ENCODE data around the gene FAM114A1.
"Not testable (repeated sequence)": the region's sequence is repeated elsewhere in the genome, so short reads cannot be mapped to it uniquely, and the experiment has no call there.

The FAM114A1 gene

DNA sequence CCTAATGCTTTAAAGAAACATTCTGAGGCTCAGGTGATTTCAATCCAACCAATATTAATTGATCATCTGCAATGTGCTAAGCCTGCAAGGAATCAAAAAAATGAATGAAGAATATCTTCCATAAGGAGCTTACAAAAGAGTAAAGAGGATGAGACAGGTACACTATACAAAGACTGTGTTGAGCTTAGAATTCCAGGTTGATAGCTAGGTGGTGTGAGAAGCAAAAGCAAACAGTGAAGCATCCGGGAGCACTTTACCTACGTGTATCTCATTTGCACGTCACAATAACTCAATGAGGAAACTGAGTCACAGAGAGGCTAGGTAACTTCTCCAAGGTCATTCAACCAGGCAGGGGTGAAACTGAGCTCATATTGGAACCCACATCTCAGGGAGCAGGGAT lies 37.1 kb downstream of the FAM114A1 start:
- no peak for DNase-seq

- DNase-seq: no peak
Observed at GRCh38 chr4:38905652-38906385, 38.2 kb downstream of the FAM114A1 start.

- DNase-seq: no peak
Observed at GRCh38 chr4:38907696-38908270, 40.2 kb downstream of the FAM114A1 start.

GRCh38 chr4:38909015-38909414 lies 41.4 kb downstream of the FAM114A1 start:
- no peak for DNase-seq

GRCh38 chr4:38911257-38911656 lies 43.7 kb downstream of the FAM114A1 start:
- DNase-seq: no peak

DNA sequence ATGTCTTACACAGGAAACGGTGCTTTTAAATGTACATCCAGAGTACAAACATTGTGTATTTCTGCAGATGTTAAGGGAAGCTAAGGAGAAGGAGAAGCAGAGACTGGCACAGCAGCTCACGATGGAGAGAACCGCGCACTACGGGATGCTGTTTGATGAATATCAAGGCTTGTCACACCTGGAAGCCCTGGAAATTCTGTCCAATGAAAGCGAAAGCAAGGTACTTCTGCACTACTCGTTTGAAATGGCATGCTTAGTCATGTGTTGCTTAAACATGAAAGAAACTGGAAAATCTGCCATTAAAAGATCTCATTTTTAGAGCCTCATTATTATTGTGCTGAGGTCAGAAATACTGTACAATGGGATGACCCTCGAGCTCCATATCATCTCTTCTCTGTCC lies 47.2 kb downstream of the FAM114A1 start:
- no peak for DNase-seq

- not testable (repeated sequence) for DNase-seq
Observed at GRCh38 chr4:38916267-38916666, 48.7 kb downstream of the FAM114A1 start.

DNA sequence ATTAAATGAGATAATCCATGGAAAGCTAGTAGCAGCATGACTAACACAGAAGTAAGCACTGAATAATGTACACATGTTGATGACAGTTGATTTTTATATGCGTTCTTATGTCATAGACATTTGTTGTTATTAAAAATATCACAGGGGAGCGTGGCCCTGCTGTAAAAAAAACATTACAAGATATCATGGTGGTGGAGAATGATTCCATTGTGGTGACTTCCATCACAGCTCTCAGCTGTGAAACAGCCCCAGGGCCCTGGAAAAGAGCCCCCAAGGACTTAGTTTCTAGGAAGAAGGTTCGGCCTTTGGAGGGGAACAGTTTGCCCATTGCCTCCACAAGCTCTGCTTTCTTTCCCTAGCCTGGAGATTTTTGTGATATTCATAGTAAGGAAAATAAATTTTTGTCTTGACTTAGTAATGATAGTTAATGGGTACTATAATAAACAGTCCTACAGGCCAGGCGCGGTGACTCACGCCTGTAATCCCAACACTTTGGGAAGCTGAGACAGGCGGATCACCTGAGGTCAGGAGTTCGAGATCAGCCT lies 49.9 kb downstream of the FAM114A1 start:
- no peak for DNase-seq

DNA sequence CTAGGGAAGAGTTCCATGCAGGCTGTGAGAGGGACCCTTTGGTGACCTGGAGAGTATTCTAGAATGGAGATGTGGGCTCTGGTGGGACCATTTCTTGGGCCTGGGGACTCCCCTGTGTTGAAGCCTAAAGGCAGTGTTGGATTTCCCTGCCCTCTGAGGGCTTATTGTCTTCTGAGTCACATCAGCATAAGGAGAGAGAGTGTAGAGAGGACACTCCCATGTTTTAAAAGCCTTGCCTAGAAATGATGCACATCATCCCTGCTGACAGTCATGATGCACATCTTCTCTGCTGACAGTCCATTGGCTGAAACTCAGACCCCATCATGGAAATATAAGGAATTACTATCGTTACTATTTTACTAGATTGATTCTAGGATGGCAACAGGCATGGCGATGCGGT lies 51.9 kb downstream of the FAM114A1 start:
- no peak for DNase-seq

DNA sequence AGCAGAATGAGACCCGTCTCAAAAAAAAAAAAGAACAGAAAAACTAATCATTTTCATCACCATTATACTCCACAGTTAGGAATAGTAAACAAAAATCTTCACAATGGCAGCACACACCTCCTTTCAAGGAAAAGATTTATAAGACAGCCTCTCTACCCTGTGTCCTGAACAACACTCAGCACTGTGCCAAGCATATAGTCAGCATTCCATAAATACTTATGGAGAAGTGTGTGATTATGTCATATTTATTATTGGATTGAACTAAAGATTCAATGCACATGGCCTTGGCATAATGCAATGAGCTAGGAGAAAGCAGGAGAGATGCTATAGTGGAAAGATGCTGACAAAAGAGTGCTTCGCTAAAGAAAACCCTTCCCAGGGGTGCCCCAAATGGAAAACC lies 52.6 kb downstream of the FAM114A1 start:
- DNase-seq: no peak

DNA sequence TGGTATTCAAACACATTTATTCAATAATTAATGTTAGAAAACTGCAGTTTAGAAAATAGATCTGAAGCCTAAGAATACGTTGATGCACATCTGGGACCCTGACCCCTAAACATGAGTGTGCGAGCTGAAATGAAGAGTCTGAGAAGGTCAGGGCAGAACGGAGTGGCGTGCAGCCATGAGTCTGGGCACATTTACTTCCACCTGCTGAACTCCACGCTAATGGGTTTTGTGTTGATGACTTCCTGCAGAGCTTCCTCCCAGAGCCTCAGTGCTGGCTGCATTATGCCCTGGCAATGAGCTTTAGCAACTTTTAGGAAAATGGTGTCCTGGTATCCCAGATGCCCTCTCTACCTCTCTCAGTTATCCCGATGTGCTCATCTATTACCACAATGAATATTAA lies 53.1 kb downstream of the FAM114A1 start:
- DNase-seq: no peak

- DNase-seq: no peak
Observed at GRCh38 chr4:38921151-38921550, 53.5 kb downstream of the FAM114A1 start.

GRCh38 chr4:38923746-38924145 lies 56.1 kb downstream of the FAM114A1 start:
- DNase-seq: no peak

GRCh38 chr4:38924353-38924752 lies 56.7 kb downstream of the FAM114A1 start:
- no peak for DNase-seq

DNA sequence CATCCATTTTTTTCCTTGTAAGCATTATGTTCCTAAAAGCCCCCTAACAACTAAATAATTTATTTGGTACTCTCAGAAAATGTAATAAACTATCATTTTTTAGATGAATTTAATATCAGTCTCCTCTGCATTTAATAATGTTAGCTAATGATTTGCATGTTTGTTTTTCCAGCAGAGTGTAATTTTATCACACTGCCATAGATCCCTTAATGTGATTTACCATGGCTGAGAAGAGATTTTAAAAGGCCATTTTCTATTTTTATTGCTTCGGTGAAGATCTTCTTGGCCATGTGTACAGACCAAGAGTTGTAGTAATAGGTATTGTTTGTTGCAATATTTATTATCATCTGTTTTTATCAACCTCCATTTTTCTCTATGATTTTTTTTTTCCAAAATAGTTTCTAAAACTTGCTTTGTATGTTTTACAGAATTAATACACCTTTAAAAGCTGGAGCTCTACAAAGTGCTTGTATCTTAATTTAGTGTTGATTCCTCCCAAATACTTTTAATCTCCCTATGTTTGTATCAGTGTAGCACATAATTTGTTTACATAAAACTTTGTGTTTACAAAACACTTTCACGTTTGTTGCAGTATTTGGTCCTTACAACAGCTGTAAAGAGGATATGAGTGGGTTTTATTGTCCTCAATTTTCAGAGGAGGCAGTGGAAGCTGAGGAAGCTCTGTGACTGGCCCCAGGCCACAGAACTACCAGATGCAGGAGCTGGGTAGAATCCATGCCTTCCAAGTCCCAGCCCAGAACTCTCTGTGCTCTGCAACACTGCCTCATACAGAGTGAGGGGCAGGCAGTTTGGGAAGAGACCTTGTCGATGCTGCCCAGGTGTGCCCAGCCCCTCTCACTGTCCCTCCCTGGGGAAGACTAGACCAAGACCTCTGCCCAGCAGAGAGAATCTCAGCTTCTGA lies 58.1 kb downstream of the FAM114A1 start:
- DNase-seq: no peak

- no peak for DNase-seq
Observed at GRCh38 chr4:38926896-38927295, 59.3 kb downstream of the FAM114A1 start.

DNA sequence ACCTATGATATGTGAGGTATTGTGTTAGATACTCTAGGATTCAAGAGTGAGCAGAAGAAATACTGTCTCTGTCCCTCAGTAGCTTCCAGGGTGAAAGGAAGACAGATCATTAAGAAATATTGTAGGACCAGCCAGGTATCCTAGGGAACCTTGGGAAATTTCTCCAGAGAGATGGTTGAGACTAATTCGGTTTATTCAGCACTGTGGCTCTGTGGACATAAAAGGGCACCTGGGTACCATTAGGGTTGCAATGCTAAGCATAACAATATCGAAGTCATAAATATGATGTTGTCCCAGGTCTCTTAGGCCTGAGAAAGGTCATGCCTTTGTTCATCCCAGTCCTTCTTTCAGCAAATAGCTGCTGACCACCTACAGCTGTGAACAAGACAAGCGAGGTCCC lies 61.0 kb downstream of the FAM114A1 start:
- DNase-seq: no peak

DNA sequence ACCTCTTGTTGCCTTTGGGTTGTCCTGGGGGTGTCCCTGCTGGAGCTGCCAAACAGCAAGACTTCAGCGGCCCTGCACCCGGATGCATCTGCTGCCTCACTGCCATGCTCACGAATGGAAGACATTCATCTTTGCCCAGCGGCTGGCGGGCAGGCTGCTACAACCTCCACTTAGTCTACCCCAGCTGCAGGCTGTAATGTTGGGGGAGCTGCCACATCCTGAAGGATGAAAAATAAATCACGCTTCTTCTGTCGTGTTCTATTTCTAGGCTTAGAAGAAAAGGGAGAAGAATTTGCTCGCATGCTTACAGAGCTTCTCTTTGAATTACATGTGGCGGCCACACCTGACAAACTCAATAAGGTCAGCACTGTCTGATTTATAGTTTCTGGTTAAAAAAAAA lies 61.4 kb downstream of the FAM114A1 start:
- DNase-seq: no peak

DNA sequence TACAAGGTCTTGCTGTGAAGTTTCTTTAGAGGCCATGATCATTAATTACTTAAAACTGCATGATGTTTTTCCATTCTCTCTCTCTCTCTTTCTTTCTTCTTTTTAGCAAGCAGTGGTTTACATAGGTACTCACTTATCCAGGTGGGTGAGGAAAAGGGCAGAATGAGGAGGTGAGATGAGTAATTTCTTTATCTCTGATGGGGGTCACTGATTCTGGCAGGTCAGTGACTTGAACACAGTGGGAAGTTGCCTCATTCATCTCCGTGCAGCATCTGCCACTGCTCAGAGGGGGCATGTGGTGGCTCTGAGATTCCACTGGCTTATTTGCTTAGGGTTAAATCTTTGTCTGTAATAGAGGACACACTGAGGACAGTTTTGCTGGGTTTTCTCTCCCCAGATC lies 62.6 kb downstream of the FAM114A1 start:
- no peak for DNase-seq

GRCh38 chr4:38930707-38931106 lies 63.1 kb downstream of the FAM114A1 start:
- DNase-seq: no peak

- no peak for DNase-seq
Observed at GRCh38 chr4:38931125-38931524, 63.5 kb downstream of the FAM114A1 start.

- peak in 1 of 2 donors; percentile 14 for DNase-seq
Observed at GRCh38 chr4:38935391-38936073, 67.9 kb downstream of the FAM114A1 start.

DNA sequence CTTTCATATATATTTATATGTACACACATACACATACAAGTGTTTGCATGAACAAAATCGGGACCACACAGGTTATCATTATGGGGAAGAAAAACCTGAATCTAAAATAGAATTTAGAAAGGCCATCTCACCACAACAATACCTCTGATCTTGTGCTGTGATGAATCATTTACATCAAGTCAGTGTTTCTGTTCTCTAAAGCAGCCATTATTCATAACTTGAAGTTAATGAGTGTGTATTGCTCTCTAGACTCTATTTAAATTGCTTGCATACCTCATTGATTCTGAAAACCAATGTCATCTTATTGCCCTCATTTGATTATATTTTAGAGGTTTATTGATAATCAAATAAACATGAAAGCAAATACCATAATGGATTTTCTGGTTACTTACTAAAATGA lies 71.6 kb downstream of the FAM114A1 start:
- DNase-seq: no peak
